H1 (cell line): Measurements from ENCODE around the gene DYNC1H1.

Source experiments
- EGR1 ChIP-seq: IDR thresholded peaks from 2 replicates; pipeline ENCODE4 v1.6.1; 2011; ENCODE audit warnings: low read depth, low read length, borderline replicate concordance
- EP300 ChIP-seq, 2 experiments: IDR thresholded peaks; 1 replicate in 1 of 2; 2 replicates in 1 of 2; pipeline ENCODE4 v1.6.1; 2011 to 2012; ENCODE audit warnings: low read depth in 2 of 2, low read length in 2 of 2, mild to moderate bottlenecking in 2 of 2, borderline replicate concordance in 1 of 2, inconsistent platforms in 1 of 2, moderate library complexity in 1 of 2
- JUN ChIP-seq: IDR thresholded peaks from 2 replicates; pipeline ENCODE4 v1.6.1; 2011; ENCODE audit warnings: low read depth, mild to moderate bottlenecking, improper control_type of control experiment, low read length
- POLR2AphosphoS5 ChIP-seq: IDR thresholded peaks from 2 replicates; pipeline ENCODE4 v1.6.1; 2011; ENCODE audit warnings: low read depth, low read length
- SP2 ChIP-seq: IDR thresholded peaks from 2 replicates; pipeline ENCODE4 v1.6.1; 2012; ENCODE audit warnings: mild to moderate bottlenecking, low read length, inconsistent platforms
- SP4 ChIP-seq: IDR thresholded peaks from 2 replicates; pipeline ENCODE4 v1.6.1; 2012; ENCODE audit warnings: low read length, inconsistent platforms
- TEAD4 ChIP-seq: IDR thresholded peaks from 2 replicates; pipeline ENCODE4 v1.6.1; 2012; ENCODE audit warnings: low read depth, low read length, inconsistent platforms, mixed read lengths
- TF ChIP-seq, protein P1 (sequence below), 3 experiments: IDR thresholded peaks; 1 replicate in 2 of 3; 2 replicates in 1 of 3; pipeline versions ENCODE4 v1.5.1 to v1.6.1; 2011; ENCODE audit warnings: low read length in 3 of 3, mild to moderate bottlenecking in 3 of 3, inconsistent platforms in 2 of 3, low read depth in 1 of 3, moderate library complexity in 1 of 3; ENCODE audit not compliant: insufficient read depth in 1 of 3; ENCODE audit errors: control extremely low read depth in 1 of 3
- TF ChIP-seq, protein P2 (sequence below): IDR thresholded peaks from 2 replicates; pipeline ENCODE4 v1.6.1; 2012; ENCODE audit warnings: inconsistent platforms

DNA sequence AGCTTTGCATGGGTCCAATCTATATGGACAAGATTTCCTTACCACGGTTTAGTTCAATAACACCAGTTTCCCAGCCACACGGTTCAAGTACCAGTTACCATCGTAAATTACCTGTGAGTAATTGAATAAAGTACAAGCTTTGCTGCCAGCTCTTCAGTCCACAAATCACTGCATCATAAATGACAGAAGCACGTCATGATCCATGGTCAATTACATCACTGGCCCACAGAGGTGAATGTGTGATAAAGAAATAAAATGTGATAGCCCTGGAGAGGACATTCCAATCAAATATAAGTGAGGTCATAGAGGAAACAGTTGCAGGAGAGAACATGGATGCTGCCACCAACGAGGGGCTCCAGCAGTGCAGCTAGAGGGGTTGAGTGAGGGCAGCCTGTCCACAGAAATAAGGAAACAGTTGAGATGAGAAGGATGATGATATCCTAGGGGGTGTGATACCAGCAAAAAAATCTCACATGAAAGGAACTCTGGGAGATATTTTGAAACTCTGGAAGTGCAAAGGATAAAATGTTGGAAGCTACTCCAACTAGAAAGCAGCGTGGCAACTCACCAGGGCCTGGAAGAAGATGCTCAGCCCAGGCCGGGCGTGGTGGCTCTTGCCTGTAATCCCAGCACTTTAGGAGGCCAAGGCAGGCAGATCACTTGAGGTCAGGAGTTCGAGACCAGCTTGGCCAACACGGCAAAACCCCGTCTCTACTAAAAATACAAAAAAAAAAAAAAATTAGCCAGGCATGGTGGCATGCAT, 5.8 kb upstream of the DYNC1H1 start:
- TF ChIP-seq SP2 (no peak), TEAD4 (no peak), SP4 (no peak), JUN (no peak), EP300 (IDR thresholded peaks at IDR 0.05; ENCODE audit: borderline replicate concordance in 1 of 2, low read depth in 2 of 2, low read length in 2 of 2) (no peak), EGR1 (no peak), POLR2AphosphoS5 (no peak)
- TF ChIP-seq, protein P1, sequence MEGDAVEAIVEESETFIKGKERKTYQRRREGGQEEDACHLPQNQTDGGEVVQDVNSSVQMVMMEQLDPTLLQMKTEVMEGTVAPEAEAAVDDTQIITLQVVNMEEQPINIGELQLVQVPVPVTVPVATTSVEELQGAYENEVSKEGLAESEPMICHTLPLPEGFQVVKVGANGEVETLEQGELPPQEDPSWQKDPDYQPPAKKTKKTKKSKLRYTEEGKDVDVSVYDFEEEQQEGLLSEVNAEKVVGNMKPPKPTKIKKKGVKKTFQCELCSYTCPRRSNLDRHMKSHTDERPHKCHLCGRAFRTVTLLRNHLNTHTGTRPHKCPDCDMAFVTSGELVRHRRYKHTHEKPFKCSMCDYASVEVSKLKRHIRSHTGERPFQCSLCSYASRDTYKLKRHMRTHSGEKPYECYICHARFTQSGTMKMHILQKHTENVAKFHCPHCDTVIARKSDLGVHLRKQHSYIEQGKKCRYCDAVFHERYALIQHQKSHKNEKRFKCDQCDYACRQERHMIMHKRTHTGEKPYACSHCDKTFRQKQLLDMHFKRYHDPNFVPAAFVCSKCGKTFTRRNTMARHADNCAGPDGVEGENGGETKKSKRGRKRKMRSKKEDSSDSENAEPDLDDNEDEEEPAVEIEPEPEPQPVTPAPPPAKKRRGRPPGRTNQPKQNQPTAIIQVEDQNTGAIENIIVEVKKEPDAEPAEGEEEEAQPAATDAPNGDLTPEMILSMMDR (IDR thresholded peaks at IDR 0.05; ENCODE audit: control extremely low read depth in 1 of 3, insufficient read depth in 1 of 3, low read depth in 1 of 3, low read length in 3 of 3): no peak
- TF ChIP-seq, protein P2, sequence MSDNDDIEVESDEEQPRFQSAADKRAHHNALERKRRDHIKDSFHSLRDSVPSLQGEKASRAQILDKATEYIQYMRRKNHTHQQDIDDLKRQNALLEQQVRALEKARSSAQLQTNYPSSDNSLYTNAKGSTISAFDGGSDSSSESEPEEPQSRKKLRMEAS: no peak
